Astrocyte (in vitro differentiated cells and primary cell): ENCODE measurements around the gene METTL15.

Experiments
- CTCF ChIP-seq: IDR thresholded peaks from 2 replicates; pipeline ENCODE4 v1.5.1; 2011; ENCODE audit warnings: low read depth, mild to moderate bottlenecking, inconsistent platforms, low read length, moderate library complexity; ENCODE audit not compliant: insufficient read depth
- EZH2 ChIP-seq: IDR thresholded peaks from 2 replicates; pipeline ENCODE4 v1.6.1; 2012; ENCODE audit warnings: mild to moderate bottlenecking, low read length, inconsistent platforms; ENCODE audit not compliant: insufficient read depth

GRCh38 chr11:28077521-28077920 lies 30.7 kb upstream of the METTL15 start:
- TF ChIP-seq CTCF (no peak), EZH2 (no peak)
